ENCODE results near the gene ARPP21.

DNA sequence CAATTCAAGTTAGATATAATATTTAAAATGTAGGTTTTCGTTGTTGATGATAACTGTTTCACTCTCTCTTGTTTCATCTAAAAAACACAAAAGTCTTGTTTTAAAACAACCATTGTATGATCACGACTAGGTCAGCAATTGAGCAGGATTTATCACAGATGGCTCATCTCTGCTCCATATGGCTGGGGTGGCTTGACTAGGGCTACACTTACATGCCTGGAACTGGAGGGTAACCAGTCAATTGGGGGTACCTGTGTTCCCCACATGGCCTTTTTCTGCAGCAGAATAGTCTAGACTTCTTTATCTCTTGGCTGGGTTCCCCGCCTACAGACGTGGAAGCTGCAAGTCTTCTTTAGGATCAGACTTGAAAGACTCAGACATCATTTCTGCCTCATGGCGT, 103.9 kb downstream of the ARPP21 start:
- no peak for TF ChIP-seq EZH2 (IDR thresholded peaks at IDR 0.05; ENCODE audit: insufficient read depth, poor library complexity, severe bottlenecking)
- no peak for TF ChIP-seq EZH2phosphoT487 (IDR thresholded peaks at IDR 0.05; ENCODE audit: insufficient read depth, low read depth)
